NCI-H1694 (cell line): Measurements from ENCODE around the gene MYL12A.
A peak's percentile ranks its signal among the peaks of the same experiment; 100 is the strongest.

Experiments used
- DNase-seq: peaks from one replicate; lab custom pipeline; 2025; lab: John Stamatoyannopoulos, UW

MYL12A gene

DNA sequence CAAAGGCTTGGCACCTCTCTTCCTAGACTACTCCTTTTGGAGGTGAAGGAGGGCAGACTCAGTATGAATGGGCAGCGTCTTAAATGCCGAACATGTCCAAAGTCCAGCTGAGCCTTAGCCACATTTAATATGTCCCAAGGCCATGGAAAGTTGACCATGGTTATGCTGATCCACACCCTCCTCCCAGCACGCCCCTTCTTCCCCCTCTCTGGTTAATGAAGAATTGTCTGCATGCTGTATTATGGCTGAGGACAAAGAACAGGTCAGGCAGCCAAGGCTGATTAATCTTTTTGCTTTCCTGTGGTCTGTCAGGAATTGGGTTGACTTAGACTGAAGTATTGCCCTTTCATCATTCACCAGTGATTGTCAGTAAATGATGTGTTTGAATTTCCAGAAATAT is 22.0 kb upstream of the MYL12A start:
- DNase-seq: no peak

DNA sequence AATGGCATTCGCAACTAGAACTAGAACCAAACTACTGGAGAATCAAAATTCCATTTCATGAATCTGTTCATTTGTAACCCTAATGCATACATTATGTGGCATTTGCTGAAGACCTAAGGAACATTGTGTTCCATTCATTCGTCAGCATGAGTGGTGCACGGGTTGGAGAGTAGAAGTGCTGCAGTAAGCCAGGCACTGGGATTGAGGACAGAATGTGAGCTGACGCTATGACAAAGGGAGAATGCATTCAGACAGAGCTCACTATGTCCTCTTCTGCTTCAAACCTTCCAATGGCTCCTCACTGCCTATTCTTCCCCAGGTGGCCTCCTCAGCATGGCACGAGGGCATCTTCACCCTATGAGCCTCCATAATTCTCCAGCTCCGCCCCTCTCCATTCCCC is 21.6 kb upstream of the MYL12A start:
- DNase-seq: no peak

DNA sequence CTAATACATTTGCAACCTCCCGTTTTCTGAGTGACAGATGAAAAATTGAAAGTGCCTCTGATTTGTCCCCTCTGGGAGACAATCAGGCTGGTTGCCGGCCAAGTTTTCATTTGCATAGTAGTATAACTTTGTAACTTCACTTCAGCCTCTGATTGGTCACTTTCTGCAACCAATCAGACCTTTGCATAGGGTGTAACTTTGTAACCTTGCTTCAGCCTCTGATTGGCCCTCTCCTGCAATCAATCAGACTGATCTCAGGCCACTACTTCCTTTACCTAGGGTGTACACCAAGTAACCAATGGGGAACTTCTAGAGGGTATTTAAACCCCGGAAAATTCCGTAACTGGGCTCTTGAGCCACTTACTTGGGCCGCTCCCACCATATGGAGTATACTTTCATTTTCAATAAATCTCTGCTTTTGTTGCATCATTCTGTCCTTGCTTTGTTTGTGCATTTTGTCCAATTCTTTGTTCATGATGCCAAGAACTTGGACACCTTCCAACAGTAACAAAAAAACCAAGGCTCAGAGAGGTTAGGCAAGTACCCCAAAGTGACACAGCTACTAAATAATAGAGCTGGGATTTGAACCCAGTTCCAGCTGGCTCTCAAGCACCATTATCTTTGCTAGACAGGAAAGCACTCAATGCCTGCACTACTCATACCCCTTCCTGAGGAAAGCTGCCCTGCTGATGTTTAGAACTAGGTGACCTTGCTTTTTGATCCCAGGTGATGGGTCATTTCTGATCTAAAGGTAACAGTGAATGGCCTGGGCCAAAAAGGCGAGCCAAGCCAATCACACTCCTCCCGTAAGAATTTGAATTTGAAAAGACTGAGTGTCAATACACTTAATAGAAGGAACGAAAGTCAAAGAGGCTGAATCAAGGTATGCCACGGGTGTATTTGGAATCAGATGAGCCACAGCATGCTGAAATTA is 16.9 kb upstream of the MYL12A start:
- DNase-seq: no peak

DNA sequence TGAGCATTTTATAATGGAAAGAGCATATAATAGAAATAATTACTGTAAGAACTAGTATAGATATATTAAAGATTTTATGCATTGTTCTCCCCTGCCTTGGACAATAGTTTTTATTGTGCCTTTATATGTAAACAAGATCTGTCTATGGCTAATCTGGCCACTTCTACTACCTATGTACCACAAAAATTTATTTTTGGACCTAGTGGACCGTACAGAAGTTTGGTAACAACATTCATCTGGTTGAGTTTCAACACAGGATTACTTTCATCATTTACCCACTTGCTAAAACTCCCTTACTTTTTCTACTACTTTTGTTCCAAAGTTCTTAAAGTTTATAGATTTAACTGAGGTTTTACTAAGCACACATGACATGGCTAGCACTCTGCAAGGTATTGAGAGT is 14.6 kb upstream of the MYL12A start:
- no peak for DNase-seq

DNA sequence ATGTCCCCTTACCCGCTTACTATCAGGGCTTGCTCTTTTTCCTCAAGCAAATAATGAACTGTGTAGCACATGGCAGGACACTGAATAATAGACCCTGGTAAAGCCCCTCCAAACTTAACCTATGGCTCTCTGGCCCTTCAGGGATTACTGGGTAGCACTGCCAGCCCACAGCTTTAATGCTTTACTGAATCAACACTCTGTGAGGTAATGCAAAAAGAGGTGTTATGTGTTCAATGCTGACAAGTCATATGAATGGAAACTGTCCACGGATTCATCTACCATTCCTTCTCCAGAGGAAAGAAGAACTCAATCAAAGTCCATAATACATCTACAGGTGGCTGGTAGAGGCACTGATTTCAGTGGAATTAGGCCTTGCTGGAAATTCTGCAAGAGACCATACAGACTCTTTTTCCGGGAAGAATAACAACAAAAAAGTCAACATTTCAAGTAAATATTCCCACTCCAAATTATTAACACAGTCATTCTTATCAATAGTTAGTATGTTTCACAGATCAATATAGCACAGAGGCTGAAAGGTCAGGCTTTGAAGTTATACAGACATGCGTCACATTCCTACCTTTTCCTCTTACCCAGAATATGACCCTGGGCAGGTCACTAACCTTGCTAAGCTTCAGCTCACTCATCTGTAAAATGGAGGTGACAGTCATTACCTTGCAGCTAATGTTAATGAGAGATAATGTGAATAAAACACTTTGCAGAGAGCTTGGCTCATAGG is 14.0 kb upstream of the MYL12A start:
- DNase-seq: no peak

DNA sequence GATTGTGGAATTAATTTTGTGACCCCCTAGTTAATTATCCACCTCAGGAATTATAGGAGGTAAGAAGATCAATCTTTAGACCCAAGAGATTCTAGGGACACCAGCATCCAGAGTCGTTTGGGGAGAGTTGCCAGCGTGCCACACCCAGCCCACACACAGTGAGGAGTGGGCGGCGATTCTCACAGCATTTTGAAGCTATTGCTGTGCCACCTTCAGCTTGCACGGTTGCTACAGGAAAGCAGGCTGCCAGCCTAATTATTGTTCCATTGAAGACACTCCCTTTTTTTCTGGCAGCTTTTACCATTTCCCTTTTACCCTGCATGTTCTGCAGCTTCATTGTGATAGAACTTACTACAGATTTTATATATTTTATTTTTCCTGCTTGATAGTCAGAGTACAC is 13.1 kb upstream of the MYL12A start:
- DNase-seq: no peak

- DNase-seq: no peak
These were observed 11.8 kb upstream of the MYL12A start for GRCh38 chr18:3235846-3236245.

DNA sequence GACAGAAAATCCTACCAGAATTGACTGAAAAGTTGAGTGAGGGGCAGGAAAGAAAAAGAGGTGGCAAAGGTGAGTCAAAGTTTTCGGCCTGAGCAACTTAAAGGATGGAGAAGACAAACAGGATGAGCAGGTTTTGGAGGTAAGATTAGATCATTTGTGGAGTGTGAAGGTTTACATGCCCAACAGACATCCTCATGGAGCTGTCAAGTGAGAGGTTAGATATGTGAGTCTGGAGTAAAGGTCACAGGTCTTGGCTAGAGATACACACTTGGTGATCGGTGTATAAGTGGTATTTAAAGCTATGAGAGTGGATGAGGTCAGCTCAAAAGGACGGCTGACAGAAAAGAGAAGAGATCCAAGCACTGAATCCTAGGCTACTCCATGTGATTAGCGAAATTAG is 11.1 kb upstream of the MYL12A start:
- DNase-seq: no peak

- no peak for DNase-seq
These were observed 8.9 kb upstream of the MYL12A start for GRCh38 chr18:3238742-3239141.

GRCh38 chr18:3245185-3245564 is 2.4 kb upstream of the MYL12A start:
- DNase-seq: no peak

DNA sequence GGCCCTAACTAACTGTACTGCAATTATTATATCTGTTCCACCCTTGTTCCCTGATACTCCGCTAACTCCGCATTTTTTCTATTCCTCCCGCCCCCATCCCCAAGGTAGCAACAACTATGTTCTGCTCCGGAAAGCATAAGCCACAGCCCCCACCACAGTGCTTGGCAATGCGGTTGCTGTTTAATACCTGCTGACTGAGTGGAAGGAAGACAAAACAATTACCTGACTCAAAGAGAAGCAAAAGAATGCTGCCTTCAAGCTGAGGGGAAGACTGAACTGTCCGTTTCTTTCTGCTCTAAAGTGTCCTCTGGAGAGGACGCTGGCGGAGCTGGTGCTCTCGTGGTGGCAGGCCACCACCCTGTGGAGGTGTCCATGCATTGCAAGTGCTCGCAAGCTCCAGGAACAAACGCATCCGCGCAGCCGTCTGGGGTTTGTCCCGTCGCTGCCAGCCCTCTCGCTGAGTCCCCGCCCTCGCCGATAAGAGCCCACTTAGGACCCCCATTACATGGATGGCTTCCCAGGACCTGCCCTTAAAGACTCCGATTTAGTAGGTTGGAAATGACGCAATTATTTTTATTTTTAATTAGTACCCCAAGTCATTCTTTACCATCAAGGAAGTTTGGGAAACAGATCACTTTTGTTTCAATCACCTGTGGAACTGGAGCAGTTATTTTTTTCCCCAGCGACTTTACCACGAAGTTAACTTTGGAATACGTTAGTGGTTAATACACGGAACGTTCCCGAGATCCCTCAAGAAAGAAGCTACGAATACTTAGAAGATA is 1.6 kb upstream of the MYL12A start:
- DNase-seq: peak; percentile 74

DNA sequence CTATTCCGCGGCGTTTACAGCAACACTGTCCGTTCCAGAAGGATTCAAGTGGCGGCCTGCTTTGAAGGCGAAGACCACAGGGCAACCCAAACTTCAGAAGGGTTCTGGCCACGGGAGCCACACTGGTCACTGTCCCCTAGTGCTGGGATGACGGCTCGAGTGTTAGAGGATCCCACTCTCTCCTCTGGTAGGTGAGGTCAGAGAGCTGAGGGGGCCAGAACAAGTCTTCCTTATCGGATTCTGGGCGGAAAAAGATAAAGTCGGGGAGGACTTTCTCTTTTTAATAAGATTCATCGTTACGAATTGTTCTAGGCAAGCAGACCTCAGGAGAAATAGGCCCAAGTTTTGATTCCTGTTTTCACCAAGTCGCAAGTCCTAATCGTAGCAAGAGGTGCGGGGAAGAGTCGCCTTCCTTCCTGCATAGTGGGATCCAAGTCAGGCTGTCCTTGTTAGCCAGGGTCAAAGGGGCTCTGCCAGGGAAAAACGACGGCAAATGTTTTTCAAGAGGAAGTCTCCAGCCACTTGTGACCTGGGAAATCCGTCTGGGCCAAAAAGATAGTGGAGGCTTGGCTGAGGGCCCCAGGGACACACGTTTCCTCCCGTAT is 864 bp upstream of the MYL12A start:
- DNase-seq: no peak

- DNase-seq: no peak
These were observed 559 bp downstream of the MYL12A start for GRCh38 chr18:3248062-3248657.

DNA sequence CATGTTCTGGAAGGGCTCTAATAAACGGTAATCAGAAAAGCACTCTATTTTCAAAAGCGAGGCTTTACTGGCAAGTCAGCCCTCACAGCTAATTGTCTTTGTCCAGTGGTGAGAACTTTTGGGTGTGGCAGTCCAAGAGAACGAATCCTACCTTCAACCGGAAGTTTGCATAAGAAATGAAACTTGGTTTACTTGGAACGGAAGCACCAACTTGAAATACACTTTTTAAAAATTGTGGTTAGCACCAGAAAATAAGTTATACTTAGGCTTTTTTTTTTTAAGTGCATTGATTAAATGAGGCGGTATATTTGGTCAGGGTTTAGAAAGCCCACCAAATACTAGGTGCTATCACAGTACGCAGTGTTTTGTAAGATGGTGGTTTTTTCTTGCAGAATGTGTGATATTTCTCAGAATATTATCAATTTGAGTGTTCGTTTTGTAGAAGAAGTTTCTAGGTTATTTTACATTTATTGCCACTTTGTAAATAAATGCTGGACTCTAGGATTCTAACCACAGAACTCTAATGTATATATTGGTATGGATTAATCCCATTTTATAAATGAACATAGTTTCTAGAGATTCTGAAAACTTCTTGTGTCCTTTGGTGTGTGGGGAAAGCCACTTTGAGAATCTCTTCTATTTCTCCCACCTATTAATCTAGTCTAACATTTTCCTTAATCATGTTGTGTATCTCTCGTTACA is 1.2 kb downstream of the MYL12A start:
- DNase-seq: no peak

DNA sequence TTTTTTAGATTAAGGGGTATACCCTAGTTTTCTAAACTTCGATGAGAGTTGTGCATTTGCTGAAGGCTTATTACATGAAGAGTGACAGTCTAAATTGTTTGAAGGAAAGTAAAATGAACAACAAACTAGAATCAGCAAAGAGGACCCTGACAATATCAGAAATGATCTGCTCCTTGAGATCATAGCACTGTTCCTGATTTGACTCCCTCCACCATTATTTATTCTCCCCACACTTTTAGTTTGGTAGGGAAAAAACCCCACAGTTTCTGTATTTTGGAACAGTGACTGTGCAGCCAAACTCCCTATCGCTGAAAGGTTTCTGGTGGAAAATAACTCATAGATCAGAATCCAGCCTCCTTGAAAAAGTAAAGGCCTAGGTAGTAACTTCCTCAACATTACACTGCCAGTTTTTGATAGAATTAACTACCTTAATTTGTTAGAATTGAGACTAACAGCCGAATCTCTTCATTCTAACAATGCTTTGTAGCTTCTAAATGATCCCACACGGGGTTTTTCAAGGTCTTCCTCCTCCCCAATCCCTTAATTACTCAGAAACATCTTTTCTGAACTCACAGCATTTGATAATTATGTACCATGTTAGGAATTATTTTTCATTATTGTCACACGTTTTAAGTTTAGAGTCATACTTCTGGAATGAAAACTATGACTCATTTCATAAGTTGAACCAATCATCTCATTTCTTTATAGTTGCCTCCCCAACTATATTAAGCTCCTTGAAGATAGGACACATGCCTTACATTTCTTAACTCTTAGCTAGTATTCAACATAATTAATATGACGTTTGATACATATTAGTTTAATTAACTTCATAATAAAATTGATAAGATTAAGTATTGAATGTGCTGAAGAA is 2.9 kb downstream of the MYL12A start:
- DNase-seq: no peak

- no peak for DNase-seq
These were observed 3.8 kb downstream of the MYL12A start for GRCh38 chr18:3251249-3251962.

DNA sequence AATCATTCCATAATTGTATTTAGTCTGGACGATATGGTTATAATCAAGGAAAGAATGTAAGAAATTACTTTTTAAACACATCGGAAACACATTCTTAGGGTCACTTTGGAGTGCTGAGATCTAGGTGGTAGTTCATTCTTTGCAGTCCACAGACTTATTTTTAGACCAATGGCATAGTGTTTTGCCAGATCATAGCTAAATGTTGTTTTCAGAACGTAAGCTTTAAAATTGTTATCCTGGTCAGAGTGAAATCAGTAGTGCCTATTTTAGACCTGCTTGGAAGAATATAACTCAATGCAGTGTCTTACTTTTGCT is 4.3 kb downstream of the MYL12A start:
- DNase-seq: no peak

- no peak for DNase-seq
These were observed 5.2 kb downstream of the MYL12A start for GRCh38 chr18:3252843-3253242.

GRCh38 chr18:3254725-3255124 is 7.1 kb downstream of the MYL12A start:
- no peak for DNase-seq
